ENCODE measurements around the gene INPP5D.
"Not testable (repeated sequence)": the region's sequence is repeated elsewhere in the genome, so short reads cannot be mapped to it uniquely, and the experiment has no call there.

Gene INPP5D

DNA sequence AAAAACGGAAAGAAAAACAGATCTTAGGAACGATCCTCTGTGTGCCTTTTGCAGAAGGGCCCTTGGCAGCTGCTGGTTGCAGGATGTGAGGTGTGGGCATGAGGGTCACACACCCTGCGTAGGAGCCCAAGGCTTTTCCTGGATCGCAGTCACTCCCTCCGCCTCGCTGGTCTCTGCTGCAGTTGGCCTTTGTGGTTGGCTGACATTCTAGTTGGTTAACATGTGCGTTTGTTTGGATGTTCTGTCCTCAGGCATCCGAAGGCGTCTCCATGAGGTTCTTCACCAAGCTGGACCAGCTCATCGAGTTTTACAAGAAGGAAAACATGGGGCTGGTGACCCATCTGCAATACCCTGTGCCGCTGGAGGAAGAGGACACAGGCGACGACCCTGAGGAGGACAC is 61.7 kb downstream of the INPP5D start:
- no peak for DNase-seq

DNA sequence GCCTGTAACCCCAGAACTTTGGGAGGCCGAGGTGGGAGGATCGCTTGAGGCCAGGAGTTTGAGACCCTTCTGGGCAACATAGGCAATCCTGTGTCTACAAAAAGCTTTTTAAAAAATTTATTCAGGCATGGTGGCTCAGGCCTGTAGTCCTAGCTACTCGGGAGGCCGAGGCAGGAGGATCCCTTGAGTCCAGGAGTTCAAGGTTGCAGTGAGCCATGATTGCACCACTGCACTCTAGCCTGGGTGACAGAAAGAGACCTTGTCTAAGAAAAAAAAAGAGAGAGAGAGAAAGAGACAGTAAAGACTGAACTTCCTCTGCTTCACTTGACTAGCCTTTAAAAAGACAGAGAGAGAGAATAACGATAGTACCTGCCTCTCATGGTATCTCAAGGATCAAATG is 62.4 kb downstream of the INPP5D start:
- DNase-seq, result no peak

GRCh38 chr2:233123576-233123975 is 63.4 kb downstream of the INPP5D start:
- DNase-seq, result not testable (repeated sequence)

GRCh38 chr2:233124421-233125080 is 64.4 kb downstream of the INPP5D start:
- DNase-seq, result no peak

GRCh38 chr2:233125455-233126065 is 65.4 kb downstream of the INPP5D start:
- DNase-seq, result no peak

- DNase-seq, result no peak
These were observed 69.3 kb downstream of the INPP5D start for GRCh38 chr2:233129351-233129978.

DNA sequence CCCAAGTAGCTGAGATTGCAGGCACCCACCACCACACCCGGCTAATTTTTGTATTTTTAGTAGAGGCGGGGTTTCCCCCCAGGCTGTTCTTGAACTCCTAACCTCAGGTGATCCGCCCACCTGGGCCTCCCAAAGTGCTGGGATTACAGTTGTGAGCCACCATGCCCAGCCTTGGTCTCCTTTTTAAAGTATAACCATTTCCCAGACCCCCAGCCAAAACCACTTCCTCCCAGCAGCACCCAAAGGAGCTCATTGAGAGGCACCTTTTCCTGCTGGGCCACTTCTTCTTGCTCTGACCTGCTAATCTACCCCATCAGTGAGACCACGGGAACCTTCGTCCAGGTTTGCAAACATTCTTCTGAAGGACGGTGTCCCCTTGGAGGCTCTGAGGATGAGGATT is 69.9 kb downstream of the INPP5D start:
- no peak for DNase-seq

GRCh38 chr2:233130481-233131020 is 70.4 kb downstream of the INPP5D start:
- no peak for DNase-seq

- DNase-seq, result no peak
These were observed 72.0 kb downstream of the INPP5D start for GRCh38 chr2:233131936-233132720.

DNA sequence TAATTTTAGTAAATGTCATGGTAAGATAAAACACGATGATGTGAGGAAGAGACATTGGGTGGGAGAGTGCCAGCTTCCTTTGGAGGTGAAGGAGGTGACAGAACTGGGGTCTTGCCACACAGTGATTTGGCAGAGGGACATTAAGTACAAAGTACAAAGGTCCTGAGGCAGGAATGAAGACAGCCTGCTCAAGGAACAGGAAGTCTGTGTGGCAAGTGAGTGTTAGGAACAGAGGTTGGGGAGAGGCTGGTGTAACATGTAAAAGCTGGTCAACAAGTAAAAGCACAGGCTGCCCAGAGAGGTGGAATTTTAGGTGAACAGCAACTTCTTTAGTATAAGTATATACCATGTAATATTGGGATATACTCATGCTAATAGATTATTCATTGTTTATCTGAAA is 73.1 kb downstream of the INPP5D start:
- no peak for DNase-seq

DNA sequence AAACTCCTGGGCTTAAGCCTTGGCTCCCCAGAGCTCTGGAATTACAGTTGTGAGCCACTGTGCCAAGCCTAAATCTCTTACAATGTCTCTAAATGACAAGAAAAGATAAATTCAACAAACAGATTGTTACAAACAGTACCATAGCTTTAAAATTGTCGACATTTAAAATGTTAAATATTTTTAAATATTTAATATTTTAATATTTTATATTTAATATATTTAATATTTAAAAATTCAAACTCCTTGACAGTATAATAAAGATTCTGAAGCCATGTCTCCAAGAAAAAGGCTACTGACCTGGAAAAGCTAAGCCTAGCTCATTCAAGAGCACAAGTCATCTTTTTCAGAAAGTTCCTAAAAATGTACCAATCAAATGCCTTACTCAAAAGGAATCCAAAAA is 75.3 kb downstream of the INPP5D start:
- no peak for DNase-seq

- no peak for DNase-seq
These were observed 76.9 kb downstream of the INPP5D start for GRCh38 chr2:233137040-233137439.

- no peak for DNase-seq
These were observed 80.0 kb downstream of the INPP5D start for GRCh38 chr2:233140077-233140585.

DNA sequence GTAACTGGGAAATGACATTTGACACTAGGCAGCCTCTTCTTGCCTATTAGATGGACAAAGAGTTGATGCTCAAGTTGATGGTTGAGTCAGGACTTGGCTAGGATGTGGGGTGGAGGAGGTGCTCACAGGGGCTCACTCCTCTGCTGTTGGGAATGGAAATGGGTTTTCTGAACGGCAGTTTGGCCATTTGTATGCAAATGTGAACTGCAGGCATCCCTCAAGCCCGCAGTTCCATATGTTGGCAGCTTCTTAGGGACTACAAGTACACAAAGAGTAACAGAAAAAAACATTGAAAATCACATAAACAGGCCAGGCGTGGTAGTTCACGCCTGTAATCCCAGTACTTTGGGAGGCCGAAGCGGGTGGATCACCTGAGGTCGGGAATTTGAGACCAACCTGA is 80.8 kb downstream of the INPP5D start:
- DNase-seq, result no peak

DNA sequence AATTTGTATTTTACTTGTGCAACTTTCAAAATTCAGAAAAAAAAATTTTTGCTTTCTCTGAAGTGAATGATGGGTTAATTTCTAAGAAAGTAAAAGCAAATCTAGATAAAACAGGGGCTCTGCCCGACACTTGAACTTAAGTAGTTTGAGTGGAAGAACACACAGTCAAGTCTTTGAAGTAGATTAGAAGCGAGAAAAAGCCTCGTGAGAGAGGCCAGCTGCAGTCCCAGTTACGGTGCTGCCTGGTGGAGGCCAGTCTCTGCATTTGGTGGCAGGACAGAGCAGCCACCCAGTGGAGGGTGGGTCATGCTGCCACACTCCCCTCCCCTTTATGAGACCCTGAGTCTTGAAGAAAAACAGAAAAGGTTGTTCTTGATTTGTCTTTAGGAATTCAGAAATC is 81.8 kb downstream of the INPP5D start:
- no peak for DNase-seq

DNA sequence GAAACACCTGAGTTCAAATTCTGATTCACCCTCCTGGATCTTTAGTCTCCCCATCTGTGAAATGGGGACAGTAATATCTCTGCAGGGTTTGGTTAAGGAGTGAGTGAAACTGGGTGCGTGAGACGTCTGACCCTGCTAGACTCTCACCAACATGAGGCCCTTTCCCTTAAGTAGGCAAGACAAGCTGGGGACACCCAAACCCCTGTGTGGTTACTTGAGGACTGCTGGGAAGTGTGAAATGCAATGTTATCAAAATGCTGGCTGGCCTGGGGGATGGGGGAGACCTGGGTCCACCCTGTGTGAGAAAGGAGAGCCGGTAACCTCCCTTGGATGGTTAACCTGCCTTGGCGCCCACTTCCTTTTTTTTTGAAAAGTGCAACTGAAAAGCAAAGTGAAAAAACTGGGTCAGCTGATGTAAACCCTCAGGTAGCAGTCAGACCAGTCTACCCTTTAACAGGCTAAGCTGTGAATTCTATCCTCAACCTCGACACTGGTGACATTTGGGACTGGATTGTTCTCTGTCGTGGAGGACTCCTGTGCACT is 82.3 kb downstream of the INPP5D start:
- no peak for DNase-seq

- DNase-seq, result no peak
These were observed 83.7 kb downstream of the INPP5D start for GRCh38 chr2:233143700-233144331.

GRCh38 chr2:233145726-233146125 is 85.6 kb downstream of the INPP5D start:
- DNase-seq, result no peak

DNA sequence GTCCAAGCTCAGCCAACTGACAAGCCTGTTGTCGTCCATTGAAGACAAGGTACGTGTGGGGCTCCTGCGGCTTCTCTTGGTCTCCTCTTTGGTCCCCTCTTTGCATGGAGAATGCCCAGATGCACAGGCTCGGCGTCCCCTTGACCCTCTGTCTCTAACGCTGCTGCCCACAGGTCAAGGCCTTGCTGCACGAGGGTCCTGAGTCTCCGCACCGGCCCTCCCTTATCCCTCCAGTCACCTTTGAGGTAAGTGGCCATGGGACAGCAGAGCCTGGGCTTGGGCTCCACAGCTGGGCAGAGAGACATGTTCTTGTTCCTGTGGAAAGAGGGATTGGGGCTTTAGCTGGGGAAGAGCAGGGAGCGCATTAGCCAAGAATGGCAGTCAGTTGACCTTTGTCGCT is 86.1 kb downstream of the INPP5D start:
- DNase-seq, result no peak

DNA sequence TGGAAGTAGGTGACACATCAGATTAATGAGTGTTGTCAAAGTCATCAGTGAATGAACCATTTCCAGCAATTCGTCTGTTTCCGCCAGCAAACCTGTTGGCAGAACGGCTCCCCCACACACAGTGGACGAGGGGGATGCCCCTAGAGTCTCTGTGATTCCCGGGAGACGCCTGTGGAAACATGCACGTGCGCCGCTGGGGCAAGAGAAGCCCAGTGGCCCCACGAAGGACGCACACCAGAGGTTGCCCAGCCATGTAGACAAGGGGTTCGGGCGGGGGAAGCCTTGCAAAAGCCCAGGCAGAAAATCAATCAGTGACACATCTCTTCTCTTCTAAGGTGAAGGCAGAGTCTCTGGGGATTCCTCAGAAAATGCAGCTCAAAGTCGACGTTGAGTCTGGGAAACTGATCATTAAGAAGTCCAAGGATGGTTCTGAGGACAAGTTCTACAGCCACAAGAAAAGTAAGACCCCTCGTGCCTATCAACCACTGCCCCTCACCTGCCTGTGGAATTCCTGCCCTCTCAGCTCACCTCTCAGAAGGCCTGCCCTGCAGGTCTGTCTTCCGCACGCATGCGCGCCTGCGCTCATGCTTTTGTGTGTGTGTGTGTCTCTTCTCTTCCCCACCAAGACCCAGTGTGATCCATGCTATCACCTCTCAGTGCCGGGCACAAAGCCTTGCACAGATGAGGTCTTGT is 87.1 kb downstream of the INPP5D start:
- DNase-seq, result no peak

DNA sequence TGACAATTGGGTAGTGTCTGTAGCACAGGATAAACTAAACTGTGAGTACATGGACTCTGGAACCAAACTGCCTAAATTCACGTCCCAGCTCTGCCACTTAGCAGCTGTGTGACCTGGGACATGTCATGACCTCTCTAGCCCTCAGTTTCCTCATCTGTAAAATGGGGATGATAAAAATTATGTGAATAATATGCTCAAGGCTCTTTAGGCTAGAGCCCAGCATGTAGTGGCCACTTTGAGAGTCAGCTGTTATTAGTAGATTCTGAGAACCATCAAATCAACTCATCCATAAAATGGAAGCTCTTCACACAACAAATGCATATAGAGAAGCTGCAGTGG is 87.7 kb downstream of the INPP5D start:
- no peak for DNase-seq

- no peak for DNase-seq
These were observed 88.2 kb downstream of the INPP5D start for GRCh38 chr2:233148354-233148753.

All from GDM1 (cell line).